Activated CD4-positive, CD25-positive, alpha-beta regulatory T cell treated with anti-CD3 and anti-CD28 coated beads, Interleukin-2, amount 50 U/mL, for 72 hours (primary cell): ENCODE data around the gene KRTAP4-8.
"Not testable (repeated sequence)": the region's sequence is repeated elsewhere in the genome, so short reads cannot be mapped to it uniquely, and the experiment has no call there.

ENCODE experiments used
- DNase-seq: peaks from one replicate; pipeline ENCODE4 v3.0.0; 2021

The KRTAP4-8 gene

GRCh38 chr17:41063449-41063848 lies 34.5 kb downstream of the KRTAP4-8 start:
- no peak for DNase-seq

- no peak for DNase-seq
Observed at GRCh38 chr17:41061964-41062363, 36.0 kb downstream of the KRTAP4-8 start.

- no peak for DNase-seq
Observed at GRCh38 chr17:41060052-41060604, 37.8 kb downstream of the KRTAP4-8 start, which contains the start of gene KRTAP2-3. Gene KRTAP2-3, minus strand, starts transcription at chr17:41060114. Its CDS starts 64 bp downstream, at chr17:41060050.

- not testable (repeated sequence) for DNase-seq
Observed at GRCh38 chr17:41059276-41060051, 38.5 kb downstream of the KRTAP4-8 start.

DNA sequence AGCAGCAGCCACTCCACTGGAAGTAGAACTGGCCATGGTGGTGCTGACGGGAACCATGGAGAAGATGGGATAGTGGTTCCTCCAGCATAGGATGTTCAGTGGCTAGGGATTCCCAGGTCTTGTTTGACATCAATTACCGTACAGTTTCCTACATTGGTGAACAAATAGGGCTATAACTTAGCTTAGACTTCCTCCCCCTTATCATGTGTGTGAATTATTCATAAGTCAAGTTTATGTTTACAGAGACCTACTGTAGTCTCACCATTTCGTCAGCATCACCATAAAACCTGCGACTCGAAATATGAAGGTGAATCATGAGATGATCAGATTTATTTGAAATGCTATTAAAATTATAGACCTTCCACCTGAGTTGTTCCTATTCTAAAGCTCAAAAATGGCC lies 39.2 kb downstream of the KRTAP4-8 start:
- no peak for DNase-seq

GRCh38 chr17:41057547-41057946 lies 40.4 kb downstream of the KRTAP4-8 start:
- DNase-seq = no peak

- DNase-seq = not testable (repeated sequence)
Observed at GRCh38 chr17:41055130-41055529, 42.8 kb downstream of the KRTAP4-8 start, which contains the start of gene KRTAP2-2. Gene KRTAP2-2, minus strand, starts transcription at chr17:41055230. Its CDS starts 19 bp downstream, at chr17:41055211.

DNA sequence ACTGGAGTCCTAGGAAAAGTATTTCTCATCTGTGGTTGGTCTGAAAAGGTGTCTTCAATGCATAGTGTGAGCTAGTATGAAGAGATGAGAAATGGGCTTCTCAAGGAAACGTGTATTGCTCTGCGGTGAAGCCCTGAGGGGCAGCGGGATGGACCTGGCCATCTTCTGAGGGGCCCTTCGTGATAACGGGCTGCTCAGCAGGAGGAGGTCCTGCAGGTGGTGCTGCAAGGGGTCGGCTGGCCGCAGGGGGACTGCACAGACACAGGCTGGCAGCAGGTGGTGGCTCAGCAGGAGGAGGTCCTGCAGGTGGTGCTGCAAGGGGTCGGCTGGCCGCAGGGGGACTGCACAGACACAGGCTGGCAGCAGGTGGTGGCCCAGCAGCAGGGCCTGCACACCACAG lies 43.4 kb downstream of the KRTAP4-8 start:
- not testable (repeated sequence) for DNase-seq

- no peak for DNase-seq
Observed at GRCh38 chr17:41054025-41054424, 43.9 kb downstream of the KRTAP4-8 start.

DNA sequence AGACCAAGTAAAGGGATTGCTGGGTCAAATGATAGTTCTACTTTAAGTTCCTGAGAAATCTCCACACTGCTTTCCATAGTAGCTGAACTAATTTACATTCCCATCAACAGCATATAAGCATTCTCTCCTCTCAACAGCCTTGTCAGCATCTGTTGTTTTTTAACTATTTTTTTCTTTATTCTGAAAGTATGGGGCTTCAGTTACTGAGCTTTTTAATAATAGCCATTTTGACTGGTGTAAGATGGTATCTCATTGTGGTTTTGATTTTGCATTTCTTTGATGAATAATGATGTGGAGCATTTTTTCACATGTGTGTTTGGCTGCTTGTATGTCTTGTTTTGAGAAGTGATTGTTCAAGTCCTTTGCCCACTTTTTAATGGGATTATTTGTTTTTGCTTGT lies 45.4 kb downstream of the KRTAP4-8 start:
- DNase-seq = no peak

GRCh38 chr17:41049110-41049509 lies 48.8 kb downstream of the KRTAP4-8 start:
- DNase-seq = no peak

- no peak for DNase-seq
Observed at GRCh38 chr17:41048441-41048840, 49.5 kb downstream of the KRTAP4-8 start.
